PC-3 (cell line): ENCODE results near the gene GADD45GIP1.

Source experiments
- CTCF ChIP-seq: fragments of 300-600 bp; sonication (generic); conservative IDR thresholded peaks from 2 replicates; pipeline ENCODE4 v1.5.1; 2017; ENCODE audit warnings: antibody characterized with exemption, low read depth, mild to moderate bottlenecking, low read length
- EZH2 ChIP-seq: fragments of 300-600 bp; sonication (generic); IDR thresholded peaks from one replicate; pipeline ENCODE4 v1.6.1; 2017; ENCODE audit warnings: antibody characterized with exemption, mild to moderate bottlenecking, low read length; ENCODE audit not compliant: unreplicated experiment

- TF ChIP-seq CTCF (no peak), EZH2 (no peak)
These were observed 19.7 kb downstream of the GADD45GIP1 start for GRCh38 chr19:12937093-12937926.
